Keratinocyte (primary cell): ENCODE data around the gene WFDC1. TPM values are rescaled to one million over a fixed set of nuclear protein-coding genes. Genes with fewer than 3 reads are reported as not detected.

ENCODE experiments used
- DNase-seq: peaks from one replicate; pipeline ENCODE4 v3.0.0-alpha.2; 2011; ENCODE audit warnings: low read depth, missing footprints, low spot score
- FAIRE-seq: peaks from 2 replicates; lab custom pipeline; 2011; peaks lifted over from hg19 to GRCh38; lab: Jason Lieb, UNC
- H2AFZ ChIP-seq: 2 replicates; pipeline ENCODE4 v1.6.0; 2012; ENCODE audit warnings: low read length, control low read depth, inconsistent platforms; ENCODE audit not compliant: control insufficient read depth
- H3K27ac ChIP-seq: 2 replicates; pipeline ENCODE4 v1.5.1; 2011; ENCODE audit warnings: low read length; ENCODE audit not compliant: control insufficient read depth, insufficient read depth
- H3K27me3 ChIP-seq: 3 replicates; pipeline ENCODE4 v1.6.0; 2011; ENCODE audit warnings: low read length; ENCODE audit not compliant: control insufficient read depth, insufficient read depth; ENCODE audit errors: extremely low read depth
- H3K36me3 ChIP-seq, 2 experiments: 2 replicates in 1 of 2; 3 replicates in 1 of 2; pipeline ENCODE4 v1.5.1; 2011; ENCODE audit warnings: low read length in 2 of 2, mild to moderate bottlenecking in 1 of 2; ENCODE audit not compliant: control insufficient read depth in 2 of 2, insufficient read depth in 2 of 2; ENCODE audit errors: extremely low read depth in 1 of 2
- H3K4me1 ChIP-seq: 3 replicates; pipeline ENCODE4 v1.5.1; 2011; ENCODE audit warnings: low read length; ENCODE audit not compliant: control insufficient read depth, insufficient read depth; ENCODE audit errors: extremely low read depth
- H3K4me2 ChIP-seq: 3 replicates; pipeline ENCODE4 v1.6.0; 2011; ENCODE audit warnings: low read depth, low read length; ENCODE audit not compliant: control insufficient read depth, insufficient read depth; ENCODE audit errors: extremely low read depth
- H3K4me3 ChIP-seq, 3 experiments: fragments of 200-600 bp in 1 of 3; sonication (generic) in 1 of 3; 2 replicates in 2 of 3; 3 replicates in 1 of 3; pipeline ENCODE4 v1.5.1; 2011 to 2016; ENCODE audit warnings: low read length in 3 of 3, mild to moderate bottlenecking in 3 of 3, control low read depth in 2 of 3, inconsistent platforms in 1 of 3, low read depth in 1 of 3, mixed read lengths in 1 of 3, mixed run types in 1 of 3, moderate library complexity in 1 of 3; ENCODE audit not compliant: control insufficient read depth in 2 of 3, insufficient read depth in 2 of 3; ENCODE audit errors: extremely low read depth in 1 of 3
- H3K79me2 ChIP-seq: 2 replicates; pipeline ENCODE4 v1.6.0; 2012; ENCODE audit warnings: low read length; ENCODE audit not compliant: control insufficient read depth, insufficient read depth
- H3K9ac ChIP-seq: 3 replicates; pipeline ENCODE4 v1.6.0; 2011; ENCODE audit warnings: low read length; ENCODE audit not compliant: control insufficient read depth, insufficient read depth; ENCODE audit errors: extremely low read depth
- H3K9me1 ChIP-seq: 3 replicates; pipeline ENCODE4 v1.6.0; 2011; ENCODE audit warnings: low read length; ENCODE audit not compliant: control insufficient read depth, insufficient read depth; ENCODE audit errors: extremely low read depth
- H3K9me3 ChIP-seq: 2 replicates; pipeline ENCODE4 v1.5.1; 2012; ENCODE audit warnings: low read depth, low read length; ENCODE audit not compliant: control insufficient read depth
- H4K20me1 ChIP-seq: 3 replicates; pipeline ENCODE4 v1.6.0; 2011; ENCODE audit warnings: low read length; ENCODE audit not compliant: control insufficient read depth, insufficient read depth; ENCODE audit errors: extremely low read depth
- EZH2 ChIP-seq: IDR thresholded peaks from one replicate; pipeline ENCODE4 v1.6.1; 2012; ENCODE audit warnings: inconsistent platforms, mild to moderate bottlenecking, low read length, moderate library complexity
- dilution Hi-C: fragments of 300-500 bp; cut with MboI; formaldehyde crosslinking; loops from one replicate; pipeline ENCODE4 v1.7.0; 2020; ENCODE audit warnings: low sequenced_read_pairs; ENCODE audit not compliant: extremely low pct_ligation_motif_present
- polyA plus RNA-seq, 5 experiments: library from polyadenylated mRNA; depleted of rRNA in 3 of 5; stranded (reverse) in 3 of 5; stranded (forward) in 1 of 5; unstranded in 1 of 5; fragments of >200 nt; gene quantifications; 1 replicate in 1 of 5; 2 replicates in 3 of 5; 3 replicates in 1 of 5; pipeline versions ENCODE4 v1.2.1 to v1.2.3, GENCODE V29; 2011 to 2012; ENCODE audit warnings: missing spikeins in 2 of 5, low read depth in 1 of 5, low replicate concordance in 1 of 5
- TF ChIP-seq, protein P1 (sequence below), 3 experiments: IDR thresholded peaks in 1 of 3; conservative IDR thresholded peaks in 1 of 3; optimal IDR thresholded peaks in 1 of 3; 2 replicates in 2 of 3; 3 replicates in 1 of 3; pipeline versions ENCODE3 to v1.5.1; 2011; ENCODE audit warnings: low read length in 3 of 3, mild to moderate bottlenecking in 3 of 3, moderate library complexity in 2 of 3, control low read depth in 1 of 3, inconsistent platforms in 1 of 3; ENCODE audit not compliant: insufficient read depth in 2 of 3; ENCODE audit errors: extremely low read depth in 1 of 3

The WFDC1 gene
- polyA plus RNA-seq, 1 donor (not counting 4 experiments of a cell fraction or from before 2014, with no cell fraction given), result not detected

DNA sequence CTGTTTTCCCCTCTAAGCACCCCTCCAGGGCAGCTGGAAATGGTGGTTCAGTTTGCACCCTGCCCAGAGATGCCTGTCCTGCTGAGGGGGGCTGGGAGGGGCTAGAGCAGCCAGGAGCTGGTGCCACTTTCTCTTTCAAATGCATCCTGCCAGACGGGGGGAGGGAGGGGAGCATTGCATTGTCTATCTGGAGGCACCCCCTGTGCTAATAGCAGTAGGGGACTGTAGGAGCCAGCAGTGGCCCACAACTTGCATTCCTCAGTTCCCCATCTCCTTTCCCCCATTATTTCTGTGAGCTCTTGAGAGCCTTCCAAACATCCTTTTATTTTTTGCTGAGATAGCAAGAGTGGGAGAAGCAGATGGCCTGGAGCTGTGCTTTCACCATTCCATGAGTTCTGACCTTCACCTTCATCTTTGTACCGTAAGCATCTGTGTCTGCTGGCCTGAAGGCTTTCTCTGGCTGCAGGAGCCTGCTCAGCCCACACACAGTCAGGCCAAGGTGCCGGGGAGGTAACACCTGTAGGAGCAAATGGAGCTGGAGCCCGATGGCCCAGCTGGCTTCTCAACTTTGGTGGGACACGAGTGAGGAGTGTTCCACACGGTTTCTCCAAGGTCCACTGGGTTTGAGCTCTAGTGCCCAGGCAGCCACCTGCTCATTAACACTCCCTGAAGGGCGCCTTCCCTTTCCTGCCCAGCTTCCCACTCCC is 5.2 kb downstream of the WFDC1 start:
- FAIRE-seq, result no peak
- dilution Hi-C loops, result no loop called here
- no peaks in the 10 kb centered on the region for H4K20me1 ChIP-seq

DNA sequence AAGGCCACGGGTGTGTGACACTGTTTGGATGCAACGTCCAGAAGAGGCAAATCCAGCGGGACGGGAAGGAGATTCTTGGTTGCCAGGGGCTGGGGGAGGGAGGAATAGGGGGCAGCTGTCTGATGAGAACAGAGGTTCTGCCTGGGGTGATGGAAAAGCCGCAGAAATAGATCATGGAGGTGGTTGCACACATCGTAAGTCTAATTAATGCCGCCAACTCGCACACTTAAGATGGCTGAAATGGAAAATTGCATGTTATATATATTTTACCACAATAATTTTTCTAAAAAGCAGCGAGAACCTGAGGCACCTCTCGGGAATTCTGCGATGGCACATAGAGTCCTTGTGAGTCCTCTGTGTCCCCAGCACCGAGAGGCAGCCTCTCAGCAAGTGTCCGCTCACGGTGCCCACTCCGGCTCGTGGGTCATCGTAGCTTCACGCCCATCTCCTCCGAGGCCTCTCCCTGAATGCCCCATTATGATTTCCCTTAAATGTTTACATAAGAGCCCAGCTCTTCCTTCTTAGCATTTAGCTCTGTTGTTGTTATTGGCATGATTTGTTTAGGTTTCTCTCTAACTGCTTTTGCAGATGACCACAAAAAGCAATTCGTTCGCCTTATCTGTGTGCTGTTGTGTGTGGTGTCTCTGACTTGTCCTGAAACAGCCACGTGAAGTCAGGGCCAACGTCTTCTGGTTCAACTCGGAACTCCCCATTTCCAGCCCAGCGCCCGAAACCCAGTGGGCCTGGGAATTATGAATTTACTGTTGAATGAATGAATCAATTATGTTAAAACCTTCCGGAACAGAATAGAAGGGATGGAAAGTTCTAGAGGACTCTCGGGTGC is 7.7 kb downstream of the WFDC1 start:
- no peaks in the 10 kb centered on the region for H4K20me1 ChIP-seq
- no peaks in the 10 kb centered on the region for H3K4me1 ChIP-seq
- H3K9me3 ChIP-seq, result no peaks in the 10 kb centered on the region
- no peaks in the 10 kb centered on the region for H3K36me3 ChIP-seq
- FAIRE-seq (no peak), DNase-seq (no peak)
- H3K4me2 ChIP-seq, result no peak overlapping the region
- dilution Hi-C loops, result no loop called here
- H2AFZ ChIP-seq, result no peak overlapping the region
- H3K79me2 ChIP-seq, result no peaks in the 10 kb centered on the region
- TF ChIP-seq, protein P1, sequence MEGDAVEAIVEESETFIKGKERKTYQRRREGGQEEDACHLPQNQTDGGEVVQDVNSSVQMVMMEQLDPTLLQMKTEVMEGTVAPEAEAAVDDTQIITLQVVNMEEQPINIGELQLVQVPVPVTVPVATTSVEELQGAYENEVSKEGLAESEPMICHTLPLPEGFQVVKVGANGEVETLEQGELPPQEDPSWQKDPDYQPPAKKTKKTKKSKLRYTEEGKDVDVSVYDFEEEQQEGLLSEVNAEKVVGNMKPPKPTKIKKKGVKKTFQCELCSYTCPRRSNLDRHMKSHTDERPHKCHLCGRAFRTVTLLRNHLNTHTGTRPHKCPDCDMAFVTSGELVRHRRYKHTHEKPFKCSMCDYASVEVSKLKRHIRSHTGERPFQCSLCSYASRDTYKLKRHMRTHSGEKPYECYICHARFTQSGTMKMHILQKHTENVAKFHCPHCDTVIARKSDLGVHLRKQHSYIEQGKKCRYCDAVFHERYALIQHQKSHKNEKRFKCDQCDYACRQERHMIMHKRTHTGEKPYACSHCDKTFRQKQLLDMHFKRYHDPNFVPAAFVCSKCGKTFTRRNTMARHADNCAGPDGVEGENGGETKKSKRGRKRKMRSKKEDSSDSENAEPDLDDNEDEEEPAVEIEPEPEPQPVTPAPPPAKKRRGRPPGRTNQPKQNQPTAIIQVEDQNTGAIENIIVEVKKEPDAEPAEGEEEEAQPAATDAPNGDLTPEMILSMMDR (optimal IDR thresholded peaks at IDR 0.05 in 1 of 3, IDR thresholded peaks at IDR 0.05 in 1 of 3, conservative IDR thresholded peaks at IDR 0.05 in 1 of 3; ENCODE audit: extremely low read depth in 1 of 3, insufficient read depth in 2 of 3, low read length in 3 of 3), result no peak
- no peak for TF ChIP-seq EZH2
- H3K27ac ChIP-seq, result no peak overlapping the region
- no peak overlapping the region for H3K4me3 ChIP-seq
- H3K9ac ChIP-seq, result no peak overlapping the region
- no peaks in the 10 kb centered on the region for H3K9me1 ChIP-seq
- peaks cover 42% of the 10 kb centered on the region for H3K27me3 ChIP-seq

More for the DNA sequence above, 5.2 kb downstream of the WFDC1 start:
- peaks cover 64% of the 10 kb centered on the region for H3K27me3 ChIP-seq
- no peaks in the 10 kb centered on the region for H3K9me3 ChIP-seq
- no peaks in the 10 kb centered on the region for H3K4me1 ChIP-seq
- H2AFZ ChIP-seq, result no peak overlapping the region
- H3K4me2 ChIP-seq, result no peak overlapping the region
- no peak overlapping the region for H3K27ac ChIP-seq
- TF ChIP-seq, protein P1 (optimal IDR thresholded peaks at IDR 0.05 in 1 of 3, IDR thresholded peaks at IDR 0.05 in 1 of 3, conservative IDR thresholded peaks at IDR 0.05 in 1 of 3; ENCODE audit: extremely low read depth in 1 of 3, insufficient read depth in 2 of 3, low read length in 3 of 3), result no peak
- no peak for TF ChIP-seq EZH2
- no peak overlapping the region for H3K9ac ChIP-seq
- no peaks in the 10 kb centered on the region for H3K9me1 ChIP-seq
- no peaks in the 10 kb centered on the region for H3K79me2 ChIP-seq
- no peak overlapping the region for H3K4me3 ChIP-seq
- H3K36me3 ChIP-seq, result no peaks in the 10 kb centered on the region
- DNase-seq, result no peak
